GM23338 (cell line): ENCODE measurements around the gene MPO. TPM values are rescaled to one million over a fixed set of nuclear protein-coding genes. Genes with fewer than 3 reads are reported as not detected.
A peak's percentile ranks its signal among the peaks of the same experiment; 100 is the strongest.

Source experiments
- ATAC-seq: fragments of 200-7000 bp; cut with Tn5 transposase; 3 replicates; pipeline ENCODE4 v1.9.1; 2020
- DNase-seq: peaks from one replicate; pipeline ENCODE4 v3.0.0-alpha.2; 2015; ENCODE audit warnings: low spot score
- H2AFZ ChIP-seq: fragments of 200-600 bp; sonication (generic); 2 replicates; pipeline ENCODE4 v1.8.0; 2016; ENCODE audit warnings: antibody characterized with exemption, mild to moderate bottlenecking, moderate library complexity
- H3F3A ChIP-seq: fragments of 200-600 bp; sonication (generic); replicated peaks from 2 replicates; pipeline ENCODE4 v1.8.0; 2017; ENCODE audit warnings: antibody characterized with exemption, mixed run types, low read depth
- H3K27ac ChIP-seq: fragments of 200-600 bp; sonication (generic); 2 replicates; pipeline ENCODE4 v1.6.1; 2016; ENCODE audit warnings: low read depth
- H3K27me3 ChIP-seq: fragments of 200-600 bp; sonication (generic); 2 replicates; pipeline ENCODE4 v1.8.0; 2016; ENCODE audit warnings: mild to moderate bottlenecking, mixed run types, moderate library complexity; ENCODE audit not compliant: insufficient read depth
- H3K36me3 ChIP-seq: fragments of 200-600 bp; sonication (generic); 2 replicates; pipeline ENCODE4 v1.8.0; 2016; ENCODE audit warnings: mild to moderate bottlenecking; ENCODE audit not compliant: insufficient read depth
- H3K4me1 ChIP-seq: fragments of 200-600 bp; sonication (generic); 2 replicates; pipeline ENCODE4 v1.8.0; 2016; ENCODE audit warnings: mild to moderate bottlenecking, moderate library complexity; ENCODE audit not compliant: insufficient read depth
- H3K4me2 ChIP-seq: fragments of 200-600 bp; sonication (generic); 2 replicates; pipeline ENCODE4 v1.7.1; 2017; ENCODE audit warnings: mixed run types
- H3K4me3 ChIP-seq: fragments of 200-600 bp; sonication (generic); 2 replicates; pipeline ENCODE4 v1.6.1; 2016; ENCODE audit warnings: mixed run types
- H3K79me2 ChIP-seq: fragments of 200-600 bp; sonication (generic); replicated peaks from 2 replicates; pipeline ENCODE4 v1.8.0; 2017; ENCODE audit warnings: mild to moderate bottlenecking; ENCODE audit not compliant: insufficient read depth
- H3K9me2 ChIP-seq: fragments of 200-600 bp; sonication (generic); 2 replicates; pipeline ENCODE4 v1.8.0; 2017; ENCODE audit not compliant: insufficient read depth
- H4K20me1 ChIP-seq: fragments of 200-600 bp; sonication (generic); replicated peaks from 2 replicates; pipeline ENCODE4 v1.8.0; 2017; ENCODE audit warnings: mild to moderate bottlenecking; ENCODE audit not compliant: insufficient read depth
- H3K27ac Mint-ChIP-seq: 2 replicates; pipeline ENCODE4 v1.8.0; 2020; ENCODE audit warnings: inconsistent platforms, mild to moderate bottlenecking, moderate library complexity, mixed read lengths
- H3K27me3 Mint-ChIP-seq: 3 replicates; pipeline ENCODE4 v1.8.0; 2022; ENCODE audit warnings: low read depth, mild to moderate bottlenecking, moderate library complexity, mixed read lengths, inconsistent platforms; ENCODE audit not compliant: insufficient read depth, poor library complexity
- H3K36me3 Mint-ChIP-seq: 3 replicates; pipeline ENCODE4 v1.8.0; 2021; ENCODE audit warnings: low read depth, mild to moderate bottlenecking, inconsistent platforms, moderate library complexity, mixed read lengths
- H3K4me1 Mint-ChIP-seq: 3 replicates; pipeline ENCODE4 v1.8.0; 2020; ENCODE audit warnings: mild to moderate bottlenecking, inconsistent platforms, mixed read lengths
- H3K4me3 Mint-ChIP-seq: 3 replicates; pipeline ENCODE4 v1.8.0; 2021; ENCODE audit warnings: moderate library complexity, mild to moderate bottlenecking, inconsistent platforms, mixed read lengths
- H3K9me3 Mint-ChIP-seq: 3 replicates; pipeline ENCODE4 v1.8.0; 2020; ENCODE audit warnings: moderate library complexity, mild to moderate bottlenecking, inconsistent platforms, mixed read lengths
- CREB1 ChIP-seq: fragments of 250-450 bp; sonication (Bioruptor Pico); IDR thresholded peaks from 2 replicates; pipeline ENCODE4 v1.5.0; 2020; ENCODE audit warnings: low read depth, mild to moderate bottlenecking, moderate library complexity
- CTCF ChIP-seq, 2 experiments: fragments of 200-600 bp in 1 of 2; sonication (generic) in 1 of 2; conservative IDR thresholded peaks; 2 replicates each; pipeline versions ENCODE4 v1.5.1 to v1.6.1; 2016 to 2017; ENCODE audit warnings: antibody characterized with exemption in 2 of 2, low read depth in 2 of 2, mild to moderate bottlenecking in 2 of 2, moderate library complexity in 1 of 2
- EZH2phosphoT487 ChIP-seq: fragments of 200-600 bp; sonication (generic); IDR thresholded peaks from one replicate; pipeline ENCODE4 v1.8.1; 2018; ENCODE audit warnings: antibody characterized with exemption; ENCODE audit not compliant: unreplicated experiment
- JUNB ChIP-seq: IDR thresholded peaks from one replicate; pipeline ENCODE4 v1.6.1; 2016; ENCODE audit warnings: antibody characterized with exemption; ENCODE audit not compliant: unreplicated experiment
- REST ChIP-seq: IDR thresholded peaks from one replicate; pipeline ENCODE4 v1.6.1; 2018; ENCODE audit warnings: antibody characterized with exemption; ENCODE audit not compliant: unreplicated experiment
- ZNF114 ChIP-seq: fragments of 250-450 bp; sonication (Bioruptor Pico); IDR thresholded peaks from 2 replicates; pipeline ENCODE4 v1.5.0; 2020; ENCODE audit warnings: mild to moderate bottlenecking, moderate library complexity
- ZNF462 ChIP-seq: fragments of 250-450 bp; sonication (Bioruptor Pico); IDR thresholded peaks from 2 replicates; pipeline ENCODE4 v1.5.0; 2020; ENCODE audit warnings: mild to moderate bottlenecking, moderate library complexity
- polyA plus RNA-seq: library from polyadenylated mRNA; unstranded; fragments of >200 nt; fragmentation: Nextera tagmentation; extraction: Ambion mirVana; gene quantifications from 2 replicates; pipeline ENCODE4 v1.2.1, GENCODE V29; 2016
- total RNA-seq: library from RNA; depleted of rRNA; stranded (reverse); fragments of >200 nt; shearing (Covaris generic); gene quantifications from 2 replicates; pipeline ENCODE4 v1.2.3, GENCODE V29; 2014

MPO gene
- total and polyA plus RNA-seq, 2 experiments from 2014 or later, result 0.08 TPM; not detected in 1

- TF ChIP-seq ZNF462 (CRISPR knock-in tag), result peak; percentile 50; the same call in 1 of the 2 replicates
Observed at GRCh38 chr17:58303971-58304749, 23.4 kb upstream of the MPO start (continued).

GRCh38 chr17:58302919-58303585 is 22.3 kb upstream of the MPO start:
- Mint-ChIP-seq H3K27me3 (peaks cover 7% of the 10 kb centered on the region), H3K9me3 (no peaks in the 10 kb centered on the region), H3K4me3 (no peak overlapping the region), H3K27ac (no peak overlapping the region), H3K36me3 (no peaks in the 10 kb centered on the region), H3K4me1 (peaks cover 28% of the 10 kb centered on the region)
- Histone ChIP-seq H3K9me2 (no peaks in the 10 kb centered on the region), H3K79me2 (no peaks in the 10 kb centered on the region), H3K27ac (no peak overlapping the region), H3K27me3 (no peaks in the 10 kb centered on the region), H3K36me3 (no peaks in the 10 kb centered on the region), H3K4me2 (no peak overlapping the region), H2AFZ (no peak overlapping the region), H4K20me1 (no peaks in the 10 kb centered on the region), H3K4me1 (peaks cover 13% of the 10 kb centered on the region), H3F3A (no peaks in the 10 kb centered on the region), H3K4me3 (no peak overlapping the region)
- TF ChIP-seq ZNF114 (CRISPR knock-in tag) (no peak), CREB1 (CRISPR knock-in tag) (no peak), CTCF (conservative IDR thresholded peaks at IDR 0.05; ENCODE audit: low read depth in 2 of 2) (no peak), REST (no peak), JUNB (no peak), EZH2phosphoT487 (no peak)
- peak; percentile 30 for ATAC-seq
- no peak for DNase-seq
